B cell (primary cell): Measurements from ENCODE around the gene NRG2.

Experiments
- CTCF ChIP-seq: fragments of 200-600 bp; IDR thresholded peaks from one replicate; pipeline ENCODE4 v1.8.0; 2022; ENCODE audit warnings: antibody characterized with exemption, mild to moderate bottlenecking
- EZH2 ChIP-seq: IDR thresholded peaks from 2 replicates; pipeline ENCODE4 v1.6.1; 2012; ENCODE audit warnings: borderline replicate concordance, low read depth, mild to moderate bottlenecking, moderate library complexity, low read length; ENCODE audit not compliant: insufficient read depth, poor library complexity, severe bottlenecking

DNA sequence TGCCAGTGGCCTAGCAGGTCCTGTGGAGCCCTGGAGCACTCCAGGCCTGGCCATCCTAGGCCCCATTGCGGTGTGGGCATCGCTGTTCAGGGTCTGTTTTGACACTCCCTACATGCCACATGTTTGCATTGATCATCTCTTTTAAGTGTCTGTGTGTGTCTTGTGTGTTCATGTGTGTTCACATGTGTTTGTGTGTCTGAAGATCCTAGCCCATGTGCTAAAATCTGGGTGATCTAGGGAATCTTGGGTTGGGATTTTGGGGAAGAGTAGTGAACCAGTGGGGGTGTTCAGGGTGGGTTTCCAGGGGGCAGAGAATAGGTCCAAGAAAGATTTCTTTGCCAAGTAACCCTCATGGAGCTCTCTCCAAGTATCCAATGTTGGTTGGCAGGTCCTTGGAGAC is 239.1 kb downstream of the NRG2 start:
- no peak for TF ChIP-seq CTCF
- TF ChIP-seq EZH2: no peak
